Uterus (tissue), 4 donors: Measurements from ENCODE around the gene DPCD. TPM values are rescaled to one million over a fixed set of nuclear protein-coding genes. Genes with fewer than 3 reads are reported as not detected.

Source experiments
- DNase-seq, 2 donors: peaks; one replicate each; pipeline ENCODE4 v3.0.0-alpha.2; 2019 to 2020
- H3K27ac ChIP-seq, 2 donors: fragments of 200-600 bp; sonication (generic); 1 replicate in 1 of 2; 2 replicates in 1 of 2; pipeline ENCODE4 v1.5.1; 2016 to 2018
- H3K27me3 ChIP-seq, 2 donors: fragments of 200-600 bp; sonication (generic); one replicate each; pipeline ENCODE4 v1.5.1; 2018 to 2019; ENCODE audit warnings: control low read depth in 1 of 2
- H3K36me3 ChIP-seq, 2 donors: fragments of 200-600 bp; sonication (generic); one replicate each; pipeline ENCODE4 v1.5.1; 2019; ENCODE audit warnings: control low read depth in 1 of 2
- H3K4me1 ChIP-seq, 2 donors: fragments of 200-600 bp; sonication (generic); one replicate each; pipeline ENCODE4 v1.5.1; 2018 to 2019; ENCODE audit warnings: control low read depth in 1 of 2
- H3K4me3 ChIP-seq, 2 donors: fragments of 200-600 bp; sonication (generic); 1 replicate in 1 of 2; 2 replicates in 1 of 2; pipeline ENCODE4 v1.5.1; 2018 to 2019; ENCODE audit warnings: mild to moderate bottlenecking in 1 of 2
- H3K9me3 ChIP-seq, 2 donors: fragments of 200-600 bp; sonication (generic); one replicate each; pipeline ENCODE4 v1.5.1; 2019; ENCODE audit warnings: control low read depth in 1 of 2
- POLR2A ChIP-seq, 2 donors: fragments of 450-650 bp; IDR thresholded peaks; one replicate each; pipeline ENCODE4 v1.6.1; 2016; ENCODE audit warnings: antibody characterized with exemption in 2 of 2, mild to moderate bottlenecking in 1 of 2, moderate library complexity in 1 of 2
- intact Hi-C: fragments of 100-400 bp; cut with DNase I; formaldehyde crosslinking; loops from one replicate; pipeline ENCODE4 v1.15.1; 2023; ENCODE audit warnings: low total_unique reads
- total RNA-seq, 4 donors: library from RNA; depleted of rRNA in 3 of 4; stranded (reverse); fragments of >200 nt in 3 of 4; gene quantifications; one replicate each; pipeline versions ENCODE4 v1.1.0 to v1.2.4, GENCODE V29; 2014 to 2023
- TF ChIP-seq, protein P1 (sequence below), 4 experiments: fragments of 200-600 bp in 2 of 4; fragments of 450-650 bp in 2 of 4; sonication (generic) in 2 of 4; IDR thresholded peaks; one replicate each; pipeline ENCODE4 v1.5.1; 2016 to 2019; ENCODE audit warnings: antibody characterized with exemption in 4 of 4, mild to moderate bottlenecking in 2 of 4, moderate library complexity in 1 of 4
- donor health status: DM: yes; HTN: yes; CAD: no.

DPCD gene
- total RNA-seq, 4 donors from 2014 or later, result 5.1 to 35.6 (median 21.7) TPM

DNA sequence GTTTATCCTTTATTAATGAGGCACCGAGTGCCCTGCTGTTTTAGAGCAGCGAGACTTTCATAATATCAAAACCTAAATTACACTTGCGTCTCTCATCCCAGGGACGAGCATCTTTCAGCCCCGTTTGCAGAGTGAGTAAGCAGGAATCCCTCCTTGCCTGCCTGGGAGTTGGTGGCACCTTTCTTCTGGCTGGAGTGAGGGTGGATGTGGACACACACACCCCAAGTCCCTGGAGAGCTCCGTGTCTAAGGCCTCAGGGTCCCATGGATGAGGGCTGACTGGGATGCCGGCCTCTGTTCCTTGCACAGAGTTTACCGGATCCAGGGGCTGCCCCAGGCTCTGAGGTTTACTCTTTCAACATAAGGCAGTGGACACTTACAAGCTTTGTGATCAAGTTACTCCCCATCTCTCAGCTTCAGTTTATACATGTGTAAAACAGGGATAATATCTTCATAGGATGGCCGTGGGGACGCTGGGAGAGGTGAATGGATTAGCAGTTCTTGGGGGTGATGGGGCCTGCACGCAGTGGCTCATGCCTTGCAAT lies 24.6 kb upstream of the DPCD start:
- H3K27ac ChIP-seq, result no peak overlapping the region
- no peaks in the 10 kb centered on the region for H3K4me1 ChIP-seq
- DNase-seq, result peak in 1 of 2 donors; percentile 1
- peaks cover 7 to 24% of the 10 kb centered on the region in 2 donors for H3K27me3 ChIP-seq
- no peak overlapping the region for H3K4me3 ChIP-seq
- no peaks in the 10 kb centered on the region for H3K36me3 ChIP-seq
- intact Hi-C loops, result no loop called here
- no peak for TF ChIP-seq POLR2A (IDR thresholded peaks at IDR 0.05)
- TF ChIP-seq, protein P1, sequence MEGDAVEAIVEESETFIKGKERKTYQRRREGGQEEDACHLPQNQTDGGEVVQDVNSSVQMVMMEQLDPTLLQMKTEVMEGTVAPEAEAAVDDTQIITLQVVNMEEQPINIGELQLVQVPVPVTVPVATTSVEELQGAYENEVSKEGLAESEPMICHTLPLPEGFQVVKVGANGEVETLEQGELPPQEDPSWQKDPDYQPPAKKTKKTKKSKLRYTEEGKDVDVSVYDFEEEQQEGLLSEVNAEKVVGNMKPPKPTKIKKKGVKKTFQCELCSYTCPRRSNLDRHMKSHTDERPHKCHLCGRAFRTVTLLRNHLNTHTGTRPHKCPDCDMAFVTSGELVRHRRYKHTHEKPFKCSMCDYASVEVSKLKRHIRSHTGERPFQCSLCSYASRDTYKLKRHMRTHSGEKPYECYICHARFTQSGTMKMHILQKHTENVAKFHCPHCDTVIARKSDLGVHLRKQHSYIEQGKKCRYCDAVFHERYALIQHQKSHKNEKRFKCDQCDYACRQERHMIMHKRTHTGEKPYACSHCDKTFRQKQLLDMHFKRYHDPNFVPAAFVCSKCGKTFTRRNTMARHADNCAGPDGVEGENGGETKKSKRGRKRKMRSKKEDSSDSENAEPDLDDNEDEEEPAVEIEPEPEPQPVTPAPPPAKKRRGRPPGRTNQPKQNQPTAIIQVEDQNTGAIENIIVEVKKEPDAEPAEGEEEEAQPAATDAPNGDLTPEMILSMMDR (IDR thresholded peaks at IDR 0.05), result no peak
- no peaks in the 10 kb centered on the region for H3K9me3 ChIP-seq

DNA sequence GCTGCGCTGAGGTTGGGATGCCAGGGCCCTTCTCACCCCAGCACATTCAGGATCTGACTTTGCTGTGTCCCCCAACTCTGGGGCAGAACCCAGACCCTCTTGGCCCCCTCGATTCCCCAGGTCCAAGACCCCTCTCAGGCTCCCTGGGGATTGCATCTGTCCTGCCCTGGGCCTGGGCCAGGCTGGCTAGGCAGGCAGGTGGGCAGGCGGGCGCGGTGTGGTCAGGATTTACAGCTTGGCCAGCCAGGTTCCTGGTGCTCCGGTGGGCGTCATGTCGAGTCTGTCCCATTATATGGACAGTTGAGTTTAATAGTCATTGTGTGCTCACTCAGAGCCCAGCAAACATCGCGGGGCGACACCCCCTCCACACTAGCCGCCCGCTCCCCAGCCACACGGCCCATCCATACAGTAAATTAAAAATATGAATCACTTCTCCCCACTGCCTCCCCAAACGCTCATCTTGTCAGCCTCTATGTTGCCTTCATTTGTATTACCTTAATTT lies 23.6 kb upstream of the DPCD start:
- Histone ChIP-seq H3K9me3 (no peaks in the 10 kb centered on the region), H3K36me3 (no peaks in the 10 kb centered on the region), H3K27me3 (peaks cover 11 to 33% of the 10 kb centered on the region in 2 donors), H3K27ac (no peak overlapping the region), H3K4me1 (peaks cover 0 to 4% of the 10 kb centered on the region in 2 donors), H3K4me3 (no peak overlapping the region)
- TF ChIP-seq, protein P1 (IDR thresholded peaks at IDR 0.05), result no peak
- TF ChIP-seq POLR2A (IDR thresholded peaks at IDR 0.05), result no peak
- peak in 1 of 2 donors; percentile 10 for DNase-seq
- intact Hi-C loops, result no loop called here

DNA sequence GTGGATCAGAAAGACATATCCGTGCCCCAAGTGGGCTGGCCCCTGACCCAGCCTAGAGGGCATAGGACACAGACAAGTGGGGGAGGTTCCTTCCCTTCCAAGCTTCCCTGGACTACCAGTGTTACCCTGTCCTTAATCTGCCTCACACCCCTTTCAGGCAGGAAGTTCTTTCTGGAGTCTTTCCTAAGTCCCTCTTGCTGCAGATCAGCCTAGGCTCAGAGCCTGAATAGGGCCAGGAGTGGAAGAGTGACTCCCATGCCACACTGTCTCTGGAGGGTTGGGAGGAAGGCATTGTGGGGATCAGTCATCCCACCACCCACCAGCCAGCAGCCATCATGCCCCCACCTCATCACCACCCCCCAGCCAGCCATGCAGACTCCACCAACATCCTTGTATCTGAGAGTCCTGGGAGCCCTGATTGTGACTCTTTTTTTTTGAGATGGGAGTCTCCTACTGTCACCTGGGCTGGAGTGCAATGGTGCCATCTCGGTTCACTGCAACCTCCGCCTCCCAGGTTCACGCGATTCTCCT lies 22.7 kb upstream of the DPCD start:
- Histone ChIP-seq H3K4me3 (no peak overlapping the region), H3K27me3 (peaks cover 16 to 37% of the 10 kb centered on the region in 2 donors), H3K27ac (no peak overlapping the region), H3K36me3 (no peaks in the 10 kb centered on the region), H3K4me1 (peaks cover 0 to 11% of the 10 kb centered on the region in 2 donors), H3K9me3 (no peaks in the 10 kb centered on the region)
- TF ChIP-seq, protein P1 (IDR thresholded peaks at IDR 0.05), result no peak
- no peak for TF ChIP-seq POLR2A (IDR thresholded peaks at IDR 0.05)
- DNase-seq, result peak in 1 of 2 donors; percentile 2
- intact Hi-C loops, result loop anchor here (5.0 kb wide), 1 partner anchor 348 kb away; no protein-coding TSS in a partner anchor

DNA sequence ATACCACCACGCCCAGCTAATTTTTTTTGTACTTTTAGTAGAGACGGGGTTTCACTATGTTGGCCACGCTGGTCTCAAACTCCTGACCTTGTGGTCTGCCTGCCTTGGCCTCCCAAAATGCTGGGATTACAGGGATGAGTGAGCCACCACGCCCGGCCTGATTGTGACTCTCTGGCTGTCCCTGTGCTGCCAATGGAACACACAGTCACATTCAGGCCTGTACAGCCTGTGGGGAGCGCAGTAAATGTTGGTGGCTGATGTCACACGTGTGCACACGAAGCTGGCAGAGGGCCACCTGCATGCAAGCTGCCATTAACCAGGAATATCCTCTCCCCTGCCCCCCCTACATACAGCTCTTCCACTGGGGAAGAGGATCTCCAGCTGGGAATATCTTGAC lies 22.2 kb upstream of the DPCD start:
- H3K36me3 ChIP-seq, result no peaks in the 10 kb centered on the region
- peaks cover 0 to 15% of the 10 kb centered on the region in 2 donors for H3K4me1 ChIP-seq
- no peak overlapping the region for H3K4me3 ChIP-seq
- TF ChIP-seq, protein P1 (IDR thresholded peaks at IDR 0.05), result no peak
- TF ChIP-seq POLR2A (IDR thresholded peaks at IDR 0.05), result no peak
- peak in 1 of 2 donors; percentile 4 for DNase-seq
- no peak overlapping the region for H3K27ac ChIP-seq
- peaks cover 16 to 37% of the 10 kb centered on the region in 2 donors for H3K27me3 ChIP-seq
- intact Hi-C loops, result loop anchor here (5.0 kb wide), 1 partner anchor 349 kb away; no protein-coding TSS in a partner anchor
- no peaks in the 10 kb centered on the region for H3K9me3 ChIP-seq
